T-cell (primary cell): ENCODE results near the gene TCF20. TPM values are rescaled to one million over a fixed set of nuclear protein-coding genes. Genes with fewer than 3 reads are reported as not detected.

Source experiments
- ATAC-seq, 4 experiments: fragments of 200-7000 bp in 3 of 4; fragments of 150-1000 bp in 1 of 4; cut with Tn5 transposase; replicated peaks in 1 of 4; 1 replicate in 3 of 4; 2 replicates in 1 of 4; pipeline ENCODE4 v1.10.0; 2021; ENCODE audit warnings: moderate library complexity in 3 of 4, mild to moderate bottlenecking in 2 of 4, moderate number of reproducible peaks in 1 of 4
- CTCF ChIA-PET, 2 donors: fragments of 300-600 bp; sonication (Branson Sonifier 250); formaldehyde crosslinking; loops; one replicate each; lab custom pipeline; 2022; ENCODE audit warnings: antibody characterized with exemption in 2 of 2; lab: Charles Lee
- POLR2A ChIA-PET, 2 donors: fragments of 300-600 bp; sonication (Branson Sonifier 250); formaldehyde crosslinking; loops; one replicate each; lab custom pipeline; 2022; ENCODE audit warnings: antibody characterized with exemption in 2 of 2; lab: Charles Lee
- DNase-seq, 35 experiments: peaks; one replicate each; pipeline versions ENCODE4 v3.0.0 to v3.0.0-alpha.2; 2013 to 2023
- H3K27ac ChIP-seq: one replicate; pipeline ENCODE4 v1.5.1; 2013; ENCODE audit warnings: low read length
- H3K27me3 ChIP-seq, 2 experiments: replicated peaks in 1 of 2; 1 replicate in 1 of 2; 2 replicates in 1 of 2; pipeline versions ENCODE4 v1.6.1 to v1.7.0; 2013; ENCODE audit warnings: low read length in 1 of 2, mixed read lengths in 1 of 2; ENCODE audit not compliant: control insufficient read depth in 2 of 2, insufficient read depth in 2 of 2; ENCODE audit errors: extremely low read depth in 1 of 2
- H3K36me3 ChIP-seq, 2 donors: 1 replicate in 1 of 2; 2 replicates in 1 of 2; pipeline versions ENCODE4 v1.6.1 to v1.7.0; 2013; ENCODE audit warnings: low read length in 1 of 2; ENCODE audit not compliant: control insufficient read depth in 2 of 2, insufficient read depth in 1 of 2; ENCODE audit errors: extremely low read depth in 1 of 2
- H3K4me1 ChIP-seq, 2 experiments: 1 replicate in 1 of 2; 2 replicates in 1 of 2; pipeline versions ENCODE4 v1.6.1 to v1.7.0; 2013; ENCODE audit warnings: low read length in 2 of 2, mixed read lengths in 1 of 2; ENCODE audit not compliant: insufficient read depth in 2 of 2, control insufficient read depth in 1 of 2; ENCODE audit errors: extremely low read depth in 1 of 2
- H3K4me3 ChIP-seq, 2 donors: 1 replicate in 1 of 2; 2 replicates in 1 of 2; pipeline versions ENCODE4 v1.5.1 to v1.7.0; 2013; ENCODE audit warnings: mild to moderate bottlenecking in 2 of 2, low read length in 1 of 2, moderate library complexity in 1 of 2; ENCODE audit not compliant: control insufficient read depth in 1 of 2; ENCODE audit errors: extremely low read depth in 1 of 2
- H3K9me3 ChIP-seq: 2 replicates; pipeline ENCODE4 v1.7.0; 2013
- H3K27ac Mint-ChIP-seq, 2 donors: one replicate each; pipeline ENCODE4 v1.8.0; 2020 to 2021; ENCODE audit warnings: mild to moderate bottlenecking in 2 of 2, mixed read lengths in 2 of 2
- H3K27me3 Mint-ChIP-seq, 2 donors: one replicate each; pipeline ENCODE4 v1.8.0; 2021 to 2022; ENCODE audit warnings: mixed read lengths in 2 of 2
- H3K36me3 Mint-ChIP-seq: one replicate; pipeline ENCODE4 v1.8.0; 2021; ENCODE audit warnings: mixed read lengths
- H3K4me1 Mint-ChIP-seq, 3 donors: one replicate each; pipeline ENCODE4 v1.8.0; 2020 to 2022; ENCODE audit warnings: mixed read lengths in 3 of 3, mild to moderate bottlenecking in 1 of 3
- H3K4me3 Mint-ChIP-seq, 3 donors: one replicate each; pipeline ENCODE4 v1.8.0; 2020 to 2022; ENCODE audit warnings: mild to moderate bottlenecking in 3 of 3, mixed read lengths in 3 of 3, moderate library complexity in 3 of 3
- H3K9me3 Mint-ChIP-seq, 3 donors: one replicate each; pipeline ENCODE4 v1.8.0; 2020 to 2022; ENCODE audit warnings: mixed read lengths in 3 of 3
- WGBS: methylation state at CpG from one replicate; pipeline ENCODE4 v1.1.5; 2013; ENCODE audit warnings: missing lambda C conversion rate; ENCODE audit not compliant: insufficient coverage; 5-methylcytosine and 5-hydroxymethylcytosine counted together
- total RNA-seq, 35 experiments: library from RNA in 6 of 35; stranded (reverse) in 6 of 35; fragments of 120-200 nt in 1 of 35; gene quantifications; one replicate each; pipeline versions ENCODE4 v1.2.1 to v1.2.4 and lab custom pipeline; 2013 to 2026

Gene TCF20
- total RNA-seq, 5 donors from 2014 or later (not counting 1 experiment from before 2014, with no cell fraction given) = 84.2 to 98.8 (median 88.5) TPM

DNA sequence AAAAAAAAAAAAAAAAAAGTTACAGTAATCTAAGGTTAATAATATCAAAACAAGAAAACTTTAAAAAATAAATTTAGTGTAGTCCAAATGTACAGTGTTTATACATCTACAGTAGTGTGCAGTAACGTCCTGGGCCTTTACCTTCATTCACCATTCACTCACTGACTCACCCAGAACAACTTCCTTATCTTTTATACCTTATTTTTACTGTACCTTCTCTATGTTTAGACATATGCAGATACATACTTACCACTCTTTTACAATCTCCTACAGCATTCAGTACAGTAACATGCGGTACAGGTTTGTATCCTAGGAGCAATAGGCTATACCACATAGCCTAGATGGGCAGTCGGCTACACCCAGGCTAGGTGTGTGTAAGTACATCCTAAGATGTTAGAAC is 38.5 kb downstream of the TCF20 start:
- DNase-seq (no peak), ATAC-seq (no peak)
- Mint-ChIP-seq H3K36me3 (peaks cover 11% of the 10 kb centered on the region), H3K27ac (no peak overlapping the region), H3K4me1 (peaks cover 75 to 83% (median 81%) of the 10 kb centered on the region in 3 donors), H3K9me3 (no peaks in the 10 kb centered on the region), H3K27me3 (no peaks in the 10 kb centered on the region), H3K4me3 (no peak overlapping the region)
- Histone ChIP-seq H3K4me1 (peaks cover 0 to 12% of the 10 kb centered on the region in 2 experiments), H3K4me3 (no peak overlapping the region), H3K27ac (no peak overlapping the region), H3K36me3 (peaks cover 0 to 4% of the 10 kb centered on the region in 2 donors), H3K9me3 (no peaks in the 10 kb centered on the region), H3K27me3 (no peaks in the 10 kb centered on the region)
- POLR2A ChIA-PET = interaction anchor here in 1 of 2 donors (0.6 kb wide), 1 partner anchor 12 kb away, joined by 3 read pairs; no protein-coding TSS in a partner anchor
- WGBS = no CpG with 5 or more reads among the region's 3 CpGs
- CTCF ChIA-PET = interaction anchor here in 1 of 2 donors (1.0 kb wide), 1 partner anchor 14 kb away, joined by 3 read pairs; no protein-coding TSS in a partner anchor

DNA sequence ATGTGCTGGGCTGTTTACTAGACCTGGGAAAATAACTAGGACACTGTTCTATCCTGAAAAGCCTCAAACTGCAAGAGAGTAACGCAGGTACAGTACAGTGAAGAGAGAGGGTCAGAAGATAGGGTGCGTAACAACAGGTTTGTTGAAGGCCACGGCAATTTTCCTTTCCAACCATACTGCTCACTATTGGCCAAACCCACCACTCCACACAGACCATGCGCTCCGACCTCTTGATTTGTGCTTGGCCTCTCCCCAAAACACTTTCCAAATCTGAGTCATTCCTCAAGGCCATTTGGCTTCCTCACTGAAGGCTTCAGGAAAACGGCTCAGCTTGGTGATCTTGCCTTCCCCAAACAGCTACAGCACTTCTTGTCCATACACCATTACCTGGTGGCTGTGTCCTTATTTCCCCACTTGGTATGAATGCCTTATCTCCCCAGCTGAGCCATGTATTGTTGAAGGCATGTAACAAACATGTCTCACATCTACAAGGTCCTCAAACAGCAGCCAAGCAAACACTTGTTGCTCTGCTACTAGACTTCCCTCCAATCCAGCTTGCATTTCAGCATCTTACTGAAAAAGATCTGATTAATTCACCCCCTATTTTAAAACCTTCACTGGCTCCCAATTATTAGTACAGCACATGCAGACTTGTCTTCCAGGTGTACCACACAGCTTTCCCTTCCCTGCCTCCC is 40.9 kb downstream of the TCF20 start:
- H3K27ac Mint-ChIP-seq = no peak overlapping the region
- Histone ChIP-seq H3K4me1 (peaks cover 0 to 13% of the 10 kb centered on the region in 2 experiments), H3K9me3 (no peaks in the 10 kb centered on the region), H3K27me3 (no peaks in the 10 kb centered on the region), H3K4me3 (no peak overlapping the region), H3K27ac (no peak overlapping the region), H3K36me3 (peaks cover 0 to 4% of the 10 kb centered on the region in 2 donors)
- H3K4me3 Mint-ChIP-seq = no peak overlapping the region
- H3K9me3 Mint-ChIP-seq = no peaks in the 10 kb centered on the region
- H3K4me1 Mint-ChIP-seq = peaks cover 61 to 69% (median 64%) of the 10 kb centered on the region in 3 donors
- ChIA-PET POLR2A (interaction anchor here in 1 of 2 donors (0.7 kb wide), 1 partner anchor 257 kb away, joined by 4 read pairs; no protein-coding TSS in a partner anchor), CTCF (no interaction called here)
- no peaks in the 10 kb centered on the region for H3K27me3 Mint-ChIP-seq
- 93% methylated on average over 5 of the region's 6 CpGs for WGBS
- ATAC-seq = no peak
- H3K36me3 Mint-ChIP-seq = peaks cover 7% of the 10 kb centered on the region
- DNase-seq = no peak

DNA sequence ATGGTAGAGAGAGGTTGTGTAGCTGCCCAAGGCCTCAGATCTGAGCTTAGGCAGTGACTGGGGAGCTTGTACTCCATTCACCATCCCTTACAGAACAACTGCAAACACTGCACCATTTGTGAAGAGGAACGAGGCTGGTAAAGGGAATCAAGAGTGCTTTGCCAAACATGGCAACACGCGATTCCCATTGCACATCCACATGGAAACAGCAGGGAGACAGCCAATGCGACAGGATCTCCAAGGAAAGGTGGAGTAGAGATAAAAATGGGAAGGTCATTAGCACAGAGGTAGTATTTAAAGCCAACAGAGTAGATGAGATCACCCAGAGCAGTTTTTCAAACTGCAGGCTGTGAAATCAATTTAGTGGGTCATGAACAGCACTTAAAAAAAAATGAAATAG is 42.0 kb downstream of the TCF20 start:
- peaks cover 7% of the 10 kb centered on the region for H3K36me3 Mint-ChIP-seq
- no peaks in the 10 kb centered on the region for H3K9me3 Mint-ChIP-seq
- H3K27me3 ChIP-seq = no peaks in the 10 kb centered on the region
- ATAC-seq (no peak), DNase-seq (no peak)
- CTCF ChIA-PET = no interaction called here
- peaks cover 61 to 65% (median 64%) of the 10 kb centered on the region in 3 donors for H3K4me1 Mint-ChIP-seq
- no peaks in the 10 kb centered on the region for H3K9me3 ChIP-seq
- peak overlapping the region in 1 of 3 donors; percentile 4 for H3K4me3 Mint-ChIP-seq
- H3K36me3 ChIP-seq = peaks cover 0 to 4% of the 10 kb centered on the region in 2 donors
- peaks cover 0 to 13% of the 10 kb centered on the region in 2 experiments for H3K4me1 ChIP-seq
- H3K4me3 ChIP-seq = no peak overlapping the region
- no peak overlapping the region for H3K27ac ChIP-seq
- 100% methylated on average over 1 of the region's 4 CpGs for WGBS
- POLR2A ChIA-PET = no interaction called here
- H3K27ac Mint-ChIP-seq = no peak overlapping the region
- no peaks in the 10 kb centered on the region for H3K27me3 Mint-ChIP-seq

DNA sequence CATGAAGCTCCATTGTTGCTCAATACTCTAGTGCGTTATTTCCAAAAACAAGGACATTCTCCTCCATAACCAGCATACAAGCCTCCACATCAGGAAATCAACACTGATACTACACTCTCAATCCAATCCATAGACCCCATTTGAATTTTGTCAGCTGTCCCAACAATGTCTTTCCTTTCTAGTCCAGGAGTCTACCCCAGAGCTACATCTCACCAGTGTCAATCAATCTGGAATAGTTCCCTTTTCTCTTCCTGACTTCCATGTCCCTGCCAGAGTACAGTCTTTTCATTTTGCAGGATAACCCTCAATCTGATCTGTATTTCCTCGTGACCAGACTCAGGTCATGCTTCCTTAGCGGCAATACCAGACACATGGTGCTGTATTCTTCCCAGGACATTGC is 43.0 kb downstream of the TCF20 start:
- Histone ChIP-seq H3K4me3 (no peak overlapping the region), H3K9me3 (no peaks in the 10 kb centered on the region), H3K36me3 (peaks cover 0 to 4% of the 10 kb centered on the region in 2 donors), H3K4me1 (peaks cover 0 to 17% of the 10 kb centered on the region in 2 experiments), H3K27me3 (no peaks in the 10 kb centered on the region), H3K27ac (no peak overlapping the region)
- ChIA-PET CTCF (no interaction called here), POLR2A (no interaction called here)
- H3K36me3 Mint-ChIP-seq = peaks cover 7% of the 10 kb centered on the region
- H3K4me1 Mint-ChIP-seq = peaks cover 66 to 68% (median 67%) of the 10 kb centered on the region in 3 donors
- no peak overlapping the region for H3K4me3 Mint-ChIP-seq
- no peaks in the 10 kb centered on the region for H3K9me3 Mint-ChIP-seq
- ATAC-seq (no peak), DNase-seq (no peak)
- no peak overlapping the region for H3K27ac Mint-ChIP-seq
- WGBS = 98% methylated on average over 3 of the region's 3 CpGs
- no peaks in the 10 kb centered on the region for H3K27me3 Mint-ChIP-seq

DNA sequence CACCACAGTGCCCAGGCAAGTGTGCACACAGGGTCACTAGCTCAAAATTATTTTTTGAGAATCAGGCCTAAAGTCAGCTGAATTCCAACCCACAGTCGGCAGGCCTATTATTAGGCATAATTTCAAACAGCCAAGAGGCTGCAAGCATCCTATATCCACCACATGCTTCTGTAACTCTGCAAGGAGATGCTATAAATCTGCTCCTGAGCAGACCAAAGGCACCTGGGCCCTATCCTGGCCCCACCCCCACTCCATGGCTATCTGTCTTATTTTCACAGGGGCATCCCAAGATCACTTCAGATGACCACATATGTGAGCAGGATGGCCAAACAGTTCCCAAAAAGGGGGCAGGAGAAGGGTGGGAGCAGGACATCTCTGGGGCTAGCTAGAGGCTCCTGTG is 44.6 kb downstream of the TCF20 start:
- H3K27ac ChIP-seq = no peak overlapping the region
- no peak overlapping the region for H3K4me3 ChIP-seq
- no peaks in the 10 kb centered on the region for H3K27me3 ChIP-seq
- Mint-ChIP-seq H3K9me3 (no peaks in the 10 kb centered on the region), H3K36me3 (peaks cover 2% of the 10 kb centered on the region), H3K4me1 (peaks cover 70 to 72% (median 70%) of the 10 kb centered on the region in 3 donors), H3K27me3 (no peaks in the 10 kb centered on the region), H3K27ac (no peak overlapping the region), H3K4me3 (no peak overlapping the region)
- DNase-seq (no peak), ATAC-seq (no peak)
- no peaks in the 10 kb centered on the region for H3K9me3 ChIP-seq
- ChIA-PET POLR2A (no interaction called here), CTCF (interaction anchor here in 1 of 2 donors (0.7 kb wide), 1 partner anchor 465 kb away, joined by 6 read pairs; no protein-coding TSS in a partner anchor)
- peaks cover 0 to 20% of the 10 kb centered on the region in 2 experiments for H3K4me1 ChIP-seq
- no peaks in the 10 kb centered on the region for H3K36me3 ChIP-seq
- 89% methylated on average over 1 of the region's 1 CpG for WGBS

DNA sequence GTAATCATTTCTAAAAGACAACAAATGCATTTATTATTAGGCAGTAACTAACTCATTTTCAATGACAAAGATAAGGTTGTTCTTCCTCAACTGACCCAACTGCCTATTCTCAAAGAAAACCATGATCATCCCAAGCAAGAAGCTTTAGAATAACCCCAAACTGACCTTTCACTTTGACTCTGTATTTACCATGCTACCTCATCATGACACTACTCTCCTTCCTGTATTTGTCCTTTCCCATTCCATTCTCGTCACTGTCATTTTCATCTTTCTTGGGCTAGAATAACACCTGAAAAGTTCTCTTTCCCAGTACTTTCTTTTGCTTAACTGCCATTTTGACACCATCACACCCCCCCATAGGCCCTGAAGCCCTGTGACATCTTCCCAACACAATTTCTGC is 48.3 kb downstream of the TCF20 start:
- Histone ChIP-seq H3K4me1 (peaks cover 2 to 21% of the 10 kb centered on the region in 2 experiments), H3K9me3 (no peaks in the 10 kb centered on the region), H3K36me3 (peaks cover 0 to 2% of the 10 kb centered on the region in 2 donors), H3K4me3 (no peak overlapping the region), H3K27me3 (no peaks in the 10 kb centered on the region), H3K27ac (no peak overlapping the region)
- ChIA-PET POLR2A (no interaction called here), CTCF (no interaction called here)
- no peaks in the 10 kb centered on the region for H3K27me3 Mint-ChIP-seq
- DNase-seq (no peak), ATAC-seq (no peak)
- no peaks in the 10 kb centered on the region for H3K36me3 Mint-ChIP-seq
- WGBS = 57% methylated on average over 1 of the region's 1 CpG
- H3K4me1 Mint-ChIP-seq = peaks cover 66 to 73% (median 69%) of the 10 kb centered on the region in 3 donors
- H3K27ac Mint-ChIP-seq = peak overlapping the region in 1 of 2 donors; percentile 39
- no peaks in the 10 kb centered on the region for H3K9me3 Mint-ChIP-seq
- H3K4me3 Mint-ChIP-seq = no peak overlapping the region
